GM18520 (cell line): ENCODE measurements around the gene ROBO4.

Experiments used
- ATAC-seq: cut with Tn5 transposase; IDR thresholded peaks from one replicate; pipeline ENCODE4 v1.9.1; 2021; ENCODE audit not compliant: unreplicated experiment

ROBO4 gene

GRCh38 chr11:124844664-124845079, 53.0 kb downstream of the ROBO4 start:
- no peak for ATAC-seq

DNA sequence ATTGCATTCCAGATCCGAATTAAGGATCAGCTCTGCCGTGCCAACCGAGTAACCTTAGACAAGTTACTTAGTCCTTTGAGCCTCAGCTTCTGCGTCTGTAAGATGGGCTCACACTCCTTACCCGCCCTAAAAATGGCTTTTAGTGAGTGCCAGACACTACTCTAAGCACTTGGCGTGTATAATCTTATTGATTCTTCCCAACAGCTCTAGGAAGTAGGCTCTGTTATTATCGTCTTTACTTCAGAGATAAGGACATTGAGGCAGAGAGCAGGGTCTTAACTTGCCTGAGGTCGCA, 54.1 kb downstream of the ROBO4 start:
- ATAC-seq = no peak

- ATAC-seq = no peak
These were observed 55.4 kb downstream of the ROBO4 start for GRCh38 chr11:124842305-124842704.

- ATAC-seq = no peak
These were observed 55.8 kb downstream of the ROBO4 start for GRCh38 chr11:124841840-124842239.

- no peak for ATAC-seq
These were observed 56.5 kb downstream of the ROBO4 start for GRCh38 chr11:124841201-124841600.

GRCh38 chr11:124840666-124841065, 57.0 kb downstream of the ROBO4 start:
- ATAC-seq = no peak

DNA sequence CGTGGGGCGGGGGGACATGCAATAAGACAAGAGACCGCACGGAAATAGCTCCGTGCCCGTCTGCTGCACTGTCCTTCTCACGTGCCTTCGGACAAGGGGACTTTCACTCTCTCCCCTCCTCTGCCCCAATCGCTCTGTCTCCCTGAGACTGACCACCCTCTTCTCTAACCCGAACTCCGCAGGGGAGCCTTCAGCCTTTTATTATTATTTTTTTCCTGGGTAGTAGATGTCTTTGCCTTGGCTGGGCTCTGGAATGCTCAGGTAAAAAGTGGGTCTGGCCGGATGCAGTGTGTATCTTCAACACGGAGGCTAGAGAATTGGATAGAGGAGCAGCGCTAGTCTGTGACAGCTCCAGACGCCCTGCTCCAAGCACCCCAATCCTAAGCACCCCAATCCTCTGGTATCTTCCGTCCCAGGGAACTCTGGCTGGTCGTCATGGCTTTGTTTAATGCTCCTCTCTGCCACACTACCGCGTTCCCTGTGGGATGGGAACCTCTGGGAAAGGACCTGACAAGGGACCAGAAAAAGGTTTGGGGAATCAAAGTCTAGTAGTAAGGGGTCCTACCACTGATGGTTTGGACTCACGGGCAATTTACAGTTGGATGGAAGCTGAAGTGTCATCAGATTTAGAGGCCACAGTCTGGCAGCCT, 57.6 kb downstream of the ROBO4 start:
- no peak for ATAC-seq

DNA sequence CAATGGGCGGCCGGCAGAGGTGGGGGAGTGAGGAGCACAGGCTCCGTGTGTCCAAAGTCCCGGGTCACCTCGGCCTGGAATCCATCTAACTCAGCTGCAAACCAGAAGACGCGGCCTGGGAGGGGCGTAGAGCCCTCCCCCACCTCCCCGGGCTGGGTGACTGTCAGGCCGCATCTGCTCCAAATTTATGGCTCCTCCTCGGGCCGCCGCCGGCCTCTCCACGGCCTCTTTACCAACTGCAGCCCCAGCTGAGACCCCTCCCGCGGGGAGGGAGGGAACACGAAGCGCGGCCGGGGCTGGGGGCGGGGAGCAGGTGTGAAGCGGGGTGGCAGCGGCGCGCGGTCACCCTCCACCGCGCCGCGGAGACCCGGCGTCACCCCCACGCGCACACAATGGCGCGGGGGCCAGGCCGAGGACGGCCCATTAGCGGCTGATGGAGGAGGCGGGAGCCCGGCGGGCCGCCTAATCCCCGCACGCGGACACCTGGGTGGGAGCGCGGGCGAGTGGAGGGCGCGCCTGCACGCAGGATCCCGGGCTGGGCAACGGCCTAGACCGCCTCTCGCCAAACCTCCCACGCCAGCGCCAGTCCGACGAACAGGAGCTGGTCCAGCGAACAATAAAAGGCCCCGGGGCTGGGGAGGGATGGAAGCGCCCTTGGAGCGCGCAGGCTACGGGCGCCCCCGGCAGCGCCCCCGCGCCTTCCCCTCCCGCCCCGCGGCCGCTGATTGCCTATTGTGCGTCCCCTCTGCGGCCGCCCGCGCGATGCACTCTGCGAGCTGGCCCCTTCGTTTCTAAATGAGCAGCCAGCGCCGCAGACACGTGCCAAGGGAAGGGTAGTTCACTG, 58.3 kb downstream of the ROBO4 start:
- no peak for ATAC-seq

GRCh38 chr11:124838805-124839127, 58.9 kb downstream of the ROBO4 start:
- ATAC-seq = no peak

GRCh38 chr11:124837491-124837856, 60.2 kb downstream of the ROBO4 start:
- no peak for ATAC-seq

- ATAC-seq = no peak
These were observed 61.7 kb downstream of the ROBO4 start for GRCh38 chr11:124835918-124836317.

DNA sequence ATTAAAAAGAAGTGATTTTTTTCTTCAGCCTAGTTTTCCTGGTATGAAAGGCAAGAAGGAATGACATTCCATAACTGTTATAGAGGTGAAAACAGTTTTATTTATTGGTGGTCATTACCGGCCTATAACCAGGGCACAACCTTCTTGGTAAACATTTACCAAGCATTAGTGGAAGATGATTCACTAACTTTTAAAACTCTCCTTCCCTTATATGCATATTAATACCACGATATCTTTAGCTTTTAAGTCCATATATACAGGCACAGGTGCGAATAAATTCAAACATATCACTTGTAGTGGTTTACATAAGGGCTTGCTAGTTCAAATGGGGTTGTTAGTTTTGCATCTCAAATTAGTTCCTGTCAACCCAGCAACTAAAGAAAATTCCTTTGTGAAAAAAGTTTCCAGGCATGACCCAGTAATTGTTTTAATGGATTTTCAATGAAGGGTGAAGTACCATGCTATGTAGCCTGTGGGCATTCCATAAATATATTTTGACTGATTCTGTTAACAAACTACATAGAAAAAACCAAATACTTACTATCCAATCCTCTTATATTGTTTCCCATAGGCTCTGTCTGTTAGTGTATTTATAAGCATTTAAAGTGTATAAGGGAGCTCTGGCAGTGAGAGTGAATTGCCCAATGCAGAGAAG, 63.0 kb downstream of the ROBO4 start:
- no peak for ATAC-seq
